Pulmonary artery endothelial cell (primary cell): ENCODE results near the gene DAGLA. TPM values are rescaled to one million over a fixed set of nuclear protein-coding genes. Genes with fewer than 3 reads are reported as not detected.

Experiments
- DNase-seq: peaks from one replicate; pipeline ENCODE4 v3.0.0-alpha.2; 2011; ENCODE audit warnings: low read depth, low spot score
- total RNA-seq: library from RNA; depleted of rRNA; stranded (reverse); fragments of >200 nt; gene quantifications from 2 replicates; pipeline ENCODE4 v1.2.3, GENCODE V29; 2014

Gene DAGLA
- total RNA-seq, 1 donor from 2014 or later, result 1.5 TPM

DNA sequence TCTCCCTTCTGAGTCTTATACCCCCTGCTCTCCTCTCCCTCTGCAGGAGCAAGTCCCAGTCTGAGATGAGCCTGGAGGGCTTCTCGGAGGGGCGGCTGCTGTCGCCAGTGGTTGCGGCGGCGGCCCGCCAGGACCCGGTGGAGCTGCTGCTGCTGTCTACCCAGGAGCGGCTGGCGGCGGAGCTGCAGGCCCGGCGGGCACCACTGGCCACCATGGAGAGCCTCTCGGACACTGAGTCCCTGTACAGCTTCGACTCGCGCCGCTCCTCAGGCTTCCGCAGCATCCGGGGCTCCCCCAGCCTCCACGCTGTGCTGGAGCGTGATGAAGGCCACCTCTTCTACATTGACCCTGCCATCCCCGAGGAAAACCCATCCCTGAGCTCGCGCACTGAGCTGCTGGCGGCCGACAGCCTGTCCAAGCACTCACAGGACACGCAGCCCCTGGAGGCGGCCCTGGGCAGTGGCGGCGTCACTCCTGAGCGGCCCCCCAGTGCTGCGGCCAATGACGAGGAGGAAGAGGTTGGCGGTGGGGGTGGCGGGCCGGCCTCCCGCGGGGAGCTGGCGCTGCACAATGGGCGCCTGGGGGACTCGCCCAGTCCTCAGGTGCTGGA lies 63.4 kb downstream of the DAGLA start:
- DNase-seq, result no peak

DNA sequence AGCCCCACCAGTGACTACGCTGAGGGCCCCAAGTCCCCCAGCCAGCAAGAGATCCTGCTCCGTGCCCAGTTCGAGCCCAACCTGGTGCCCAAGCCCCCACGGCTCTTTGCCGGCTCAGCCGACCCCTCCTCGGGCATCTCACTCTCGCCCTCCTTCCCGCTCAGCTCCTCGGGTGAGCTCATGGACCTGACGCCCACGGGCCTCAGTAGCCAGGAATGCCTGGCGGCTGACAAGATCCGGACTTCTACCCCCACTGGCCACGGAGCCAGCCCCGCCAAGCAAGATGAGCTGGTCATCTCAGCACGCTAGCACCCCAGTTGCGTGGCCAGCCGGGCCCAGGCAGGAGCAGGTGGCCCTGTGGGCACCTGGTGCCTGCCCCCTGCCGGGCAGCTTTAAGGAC lies 64.0 kb downstream of the DAGLA start:
- no peak for DNase-seq

GRCh38 chr11:61744609-61745156 lies 64.5 kb downstream of the DAGLA start:
- DNase-seq, result no peak

DNA sequence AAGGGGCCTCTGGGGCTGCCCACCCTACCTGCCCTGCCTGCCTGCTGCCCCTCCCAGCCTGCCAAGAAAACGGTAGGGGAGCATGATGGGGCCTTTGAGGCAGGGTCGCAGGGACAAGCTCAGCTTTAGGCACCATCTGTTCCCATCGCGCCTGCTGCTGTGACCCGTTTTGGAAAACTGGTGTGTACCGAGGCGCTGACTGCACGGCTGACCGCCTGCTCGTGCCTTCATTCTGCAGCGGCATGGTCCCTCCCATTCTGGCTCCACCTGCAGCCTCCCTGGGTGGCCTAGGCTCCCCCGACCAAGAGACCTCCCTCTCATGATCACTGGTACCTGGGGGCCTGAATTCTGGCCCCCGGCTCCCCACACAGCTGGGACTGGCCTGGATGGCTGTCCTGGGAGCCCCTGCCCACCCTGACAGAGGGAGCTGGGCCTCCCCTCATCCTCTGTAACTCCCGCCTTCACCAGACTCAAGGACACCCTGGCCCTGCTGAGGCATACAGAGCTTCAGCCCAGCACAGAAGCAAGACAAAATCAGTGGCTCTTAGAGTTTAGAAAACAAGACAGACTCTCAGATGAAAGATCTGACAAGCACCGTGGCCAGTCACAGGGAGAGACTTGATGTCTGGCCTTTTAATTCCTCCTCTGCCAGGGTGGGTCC lies 65.7 kb downstream of the DAGLA start:
- DNase-seq, result no peak

GRCh38 chr11:61746442-61747191 lies 66.4 kb downstream of the DAGLA start:
- DNase-seq, result no peak

DNA sequence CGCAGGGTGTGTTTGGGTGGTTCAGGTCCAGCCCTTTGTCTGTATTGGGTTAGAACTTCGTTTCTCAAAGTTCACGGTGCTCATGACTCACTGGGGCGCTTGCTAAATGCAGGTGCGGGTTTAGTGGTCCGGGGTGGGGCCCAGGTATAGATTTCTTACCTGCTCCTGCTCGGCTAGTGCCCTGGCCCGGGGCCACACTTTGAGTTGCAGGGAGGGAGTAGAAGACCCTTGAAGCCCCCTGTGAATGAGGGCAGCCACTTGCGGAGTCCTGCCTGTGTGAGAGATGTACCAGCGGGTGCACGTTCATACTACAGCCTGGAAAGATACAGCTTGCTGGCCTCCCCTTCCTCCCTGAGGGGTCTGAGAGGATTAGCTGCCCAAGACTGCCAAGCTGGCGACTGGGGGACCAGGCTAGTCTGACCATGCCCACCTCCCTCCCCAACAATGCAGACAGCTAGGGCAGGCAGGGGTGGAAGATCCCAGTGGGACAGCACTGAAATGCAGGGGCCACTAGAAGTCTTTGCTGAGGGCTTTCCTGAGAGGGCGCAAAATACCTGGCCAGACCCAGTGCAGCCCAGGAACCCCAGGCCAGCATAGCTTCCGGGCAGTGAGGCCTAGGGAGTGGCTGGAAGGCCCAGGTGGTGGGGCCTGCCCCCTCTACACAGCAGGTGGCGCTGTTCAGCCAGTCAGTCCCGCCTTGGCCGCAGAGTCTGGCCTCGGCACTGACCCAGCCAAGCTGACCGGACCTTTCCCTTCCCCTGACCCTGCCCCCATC lies 67.2 kb downstream of the DAGLA start:
- DNase-seq, result peak; percentile 22

- DNase-seq, result no peak
Observed at GRCh38 chr11:61747967-61748285, 67.7 kb downstream of the DAGLA start.

DNA sequence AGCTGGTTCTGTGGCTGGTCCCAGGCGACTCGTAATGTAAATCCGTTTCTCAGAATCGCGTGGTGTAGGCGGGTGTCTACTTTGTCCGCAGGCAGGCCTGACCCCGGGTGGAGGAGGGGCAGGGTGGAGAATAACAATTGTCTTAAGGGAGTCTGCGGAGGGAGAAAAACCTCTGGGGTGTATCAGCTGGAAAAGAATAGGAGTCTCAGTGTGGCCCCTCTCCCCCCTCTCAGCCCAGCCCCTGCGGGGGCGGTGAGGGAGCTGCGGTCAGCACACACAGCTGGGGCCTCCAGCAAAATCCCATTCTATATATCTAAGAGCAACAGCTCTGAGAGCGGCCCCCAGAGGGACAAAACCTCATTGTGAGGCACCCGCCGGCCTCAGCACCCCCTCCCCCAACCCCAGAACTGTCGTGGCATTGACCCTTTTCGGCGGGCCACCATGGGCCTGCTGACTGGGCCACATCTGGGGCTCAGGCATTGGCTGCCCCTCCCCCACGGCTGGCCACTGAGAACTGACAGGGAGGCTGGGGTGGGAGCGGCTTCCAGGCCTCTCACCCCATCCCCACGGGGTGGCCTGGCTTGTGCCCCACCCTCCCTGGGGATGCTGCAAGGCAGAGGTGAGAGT lies 69.5 kb downstream of the DAGLA start:
- no peak for DNase-seq

DNA sequence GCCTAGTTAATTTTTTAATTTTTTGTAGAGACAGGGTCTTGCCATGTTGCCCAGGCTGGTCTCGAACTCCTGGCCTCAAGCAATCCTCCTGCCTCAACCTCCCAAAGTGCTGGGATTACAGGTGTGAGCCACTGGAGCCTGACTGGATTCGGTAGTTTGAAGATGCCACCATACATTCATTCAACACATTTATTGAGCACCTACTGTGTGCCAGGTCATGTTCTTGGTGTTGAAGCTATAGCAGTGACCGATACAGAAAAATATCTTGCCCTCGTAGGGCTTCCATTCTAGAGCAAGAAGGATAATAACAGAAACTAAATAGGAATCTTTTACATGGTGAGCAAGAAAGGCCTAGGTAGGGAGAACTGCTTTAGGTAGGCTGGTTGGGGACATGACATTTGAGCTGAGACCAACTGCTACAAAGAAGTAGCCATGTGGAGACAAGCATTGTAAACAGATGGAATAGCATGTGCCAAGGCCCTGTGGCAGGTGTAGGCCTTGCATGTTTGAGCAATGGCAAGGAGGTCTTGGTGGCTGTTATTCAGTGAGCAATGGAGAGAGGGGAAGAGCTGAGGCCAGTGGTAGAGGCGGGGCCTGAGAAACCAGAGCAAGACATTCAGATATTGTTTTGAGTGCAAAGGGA lies 70.6 kb downstream of the DAGLA start:
- no peak for DNase-seq

- no peak for DNase-seq
Observed at GRCh38 chr11:61751384-61751783, 71.2 kb downstream of the DAGLA start.

DNA sequence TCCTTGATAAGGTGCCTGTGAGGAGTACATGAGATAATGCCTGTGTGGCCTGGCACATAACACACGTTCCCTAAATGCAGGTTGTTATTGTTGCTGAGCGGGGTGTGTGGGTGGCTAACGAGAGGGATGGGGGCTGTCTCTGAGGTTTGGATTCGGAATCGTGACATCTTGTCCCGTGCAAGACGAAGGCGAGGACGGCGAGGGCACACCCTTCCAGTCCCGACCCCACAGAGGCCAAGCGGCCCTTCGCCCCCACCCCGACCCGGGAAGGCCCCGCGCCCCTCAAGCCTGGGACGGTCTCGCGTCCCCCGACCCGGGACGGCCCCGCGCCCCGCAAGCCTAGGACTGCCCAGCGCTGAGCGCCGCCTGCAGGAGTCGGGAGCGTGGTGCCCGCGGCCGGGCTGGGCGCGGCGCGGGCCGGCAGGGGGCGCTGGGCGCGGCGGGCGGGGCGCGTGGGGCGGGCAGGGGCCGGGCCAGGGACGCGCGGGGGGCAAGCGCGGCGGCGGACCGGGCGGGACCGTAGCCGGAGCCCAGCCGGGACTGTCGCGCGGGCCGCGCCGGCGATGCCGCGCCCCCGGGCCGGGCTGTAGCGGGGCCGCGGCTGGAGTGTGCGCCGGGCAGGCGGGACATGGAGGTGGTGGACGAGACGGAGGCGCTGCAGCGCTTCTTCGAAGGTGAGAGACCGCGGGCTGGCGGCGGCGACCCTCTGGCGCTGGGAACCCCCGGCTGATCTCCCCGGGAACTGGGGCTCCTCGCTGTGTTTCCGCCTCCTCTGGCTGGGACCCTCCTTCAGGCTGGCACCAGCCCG lies 72.1 kb downstream of the DAGLA start, which contains the start of gene MYRF:
Gene MYRF (plus strand): TSS at position 520 of the 808 bp plus-strand sequence. CDS start 109 bp downstream, at position 629.
- no peak for DNase-seq

GRCh38 chr11:61752925-61753521 lies 72.8 kb downstream of the DAGLA start:
- DNase-seq, result no peak

- DNase-seq, result no peak
Observed at GRCh38 chr11:61753672-61754071, 73.5 kb downstream of the DAGLA start.

DNA sequence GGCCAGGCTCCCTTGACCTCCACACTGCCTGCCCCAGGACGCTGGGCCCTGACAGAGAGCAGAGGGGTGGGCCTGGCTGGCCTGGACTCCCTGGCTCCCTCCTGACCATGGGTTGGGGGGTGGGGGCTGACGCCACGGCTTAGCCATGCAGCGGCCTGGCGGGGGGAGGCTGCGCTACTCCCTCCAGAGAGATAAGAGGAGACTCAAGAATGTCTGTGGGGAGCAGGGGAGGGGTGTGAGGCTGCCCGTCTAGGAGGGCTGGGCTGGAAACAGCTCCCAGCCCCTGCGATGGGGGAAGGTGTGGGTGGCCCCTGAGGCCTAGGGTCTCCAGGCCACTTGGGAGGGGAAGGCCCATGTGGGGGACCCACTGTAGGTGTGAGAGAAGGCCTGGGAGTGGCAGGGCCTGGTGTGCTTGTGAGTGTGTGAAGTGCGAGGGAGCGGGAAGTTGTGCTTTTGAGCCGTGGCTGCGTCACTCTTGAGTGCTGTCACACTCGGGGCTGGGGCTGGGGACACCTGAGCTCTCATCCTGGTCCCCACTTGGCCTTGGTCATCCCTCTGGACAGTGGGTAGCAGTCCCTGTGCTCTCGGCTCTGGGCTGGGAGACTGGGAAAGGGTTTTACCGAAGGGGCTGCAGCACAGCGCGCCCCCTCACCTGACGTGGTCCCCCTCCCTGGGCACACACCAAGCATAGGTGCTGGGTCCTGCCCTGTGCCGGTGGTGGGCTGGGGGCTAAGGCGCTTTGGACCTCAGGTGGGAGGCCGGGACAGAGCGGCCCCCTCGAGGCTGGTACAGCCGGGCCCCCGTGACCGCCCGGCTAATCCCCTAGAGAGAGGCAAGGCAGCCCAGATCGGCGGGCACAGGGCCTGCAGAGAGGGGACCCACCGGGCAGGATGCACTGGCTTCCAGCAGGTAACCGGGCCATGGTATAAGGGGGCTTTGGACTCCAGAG lies 74.6 kb downstream of the DAGLA start:
- DNase-seq, result no peak

DNA sequence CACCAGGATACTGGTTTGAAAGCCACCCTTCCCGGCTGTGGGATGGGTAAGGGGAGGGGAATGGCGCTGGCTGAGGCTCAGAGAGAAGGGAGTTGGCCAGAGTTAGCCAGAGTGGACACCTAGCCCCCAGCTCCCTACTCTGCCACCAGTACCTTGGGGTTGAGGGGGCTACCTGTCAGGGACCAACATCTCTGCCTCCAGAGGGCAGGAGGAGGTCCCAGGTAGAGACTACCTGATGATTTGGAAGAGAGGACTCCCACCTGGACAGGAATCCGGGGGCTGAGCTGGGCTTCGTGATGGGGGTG lies 75.9 kb downstream of the DAGLA start:
- no peak for DNase-seq

DNA sequence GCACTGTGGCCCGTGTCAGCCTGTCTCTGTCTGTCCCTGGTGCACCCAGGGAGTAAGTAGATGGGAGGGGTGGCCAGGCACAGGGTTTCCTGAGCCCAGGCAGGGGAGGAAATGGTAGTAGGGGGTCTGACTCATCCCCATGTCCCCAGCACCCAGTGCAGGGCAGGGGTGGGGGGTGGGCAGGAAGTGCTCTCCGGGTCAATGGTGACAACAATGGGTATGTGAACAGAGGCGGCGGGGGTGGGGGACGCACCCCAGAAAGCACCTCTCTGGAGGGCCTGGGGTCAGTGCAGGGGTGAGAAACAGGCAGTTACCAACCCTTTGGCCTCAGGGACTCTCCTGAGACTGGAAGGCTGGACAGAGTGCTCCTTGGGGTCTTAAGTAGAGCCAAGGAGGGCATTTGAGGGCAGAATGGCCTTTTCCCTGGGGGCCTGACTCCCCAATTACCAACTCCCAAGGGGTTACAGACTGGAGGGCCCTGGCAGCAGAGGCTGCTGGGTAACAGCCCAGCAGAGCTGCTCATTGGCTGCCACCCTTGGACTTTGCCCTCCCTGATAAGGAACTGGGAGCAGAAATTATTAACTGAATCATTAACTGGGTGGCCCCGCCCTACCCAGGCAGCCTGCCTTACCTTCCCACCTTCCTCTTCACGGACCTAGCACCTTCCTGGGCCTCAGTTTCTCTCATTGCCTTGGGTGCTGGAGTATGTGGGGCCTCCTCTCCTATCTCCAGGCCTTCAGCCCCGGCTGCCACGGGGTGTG lies 76.4 kb downstream of the DAGLA start:
- no peak for DNase-seq

DNA sequence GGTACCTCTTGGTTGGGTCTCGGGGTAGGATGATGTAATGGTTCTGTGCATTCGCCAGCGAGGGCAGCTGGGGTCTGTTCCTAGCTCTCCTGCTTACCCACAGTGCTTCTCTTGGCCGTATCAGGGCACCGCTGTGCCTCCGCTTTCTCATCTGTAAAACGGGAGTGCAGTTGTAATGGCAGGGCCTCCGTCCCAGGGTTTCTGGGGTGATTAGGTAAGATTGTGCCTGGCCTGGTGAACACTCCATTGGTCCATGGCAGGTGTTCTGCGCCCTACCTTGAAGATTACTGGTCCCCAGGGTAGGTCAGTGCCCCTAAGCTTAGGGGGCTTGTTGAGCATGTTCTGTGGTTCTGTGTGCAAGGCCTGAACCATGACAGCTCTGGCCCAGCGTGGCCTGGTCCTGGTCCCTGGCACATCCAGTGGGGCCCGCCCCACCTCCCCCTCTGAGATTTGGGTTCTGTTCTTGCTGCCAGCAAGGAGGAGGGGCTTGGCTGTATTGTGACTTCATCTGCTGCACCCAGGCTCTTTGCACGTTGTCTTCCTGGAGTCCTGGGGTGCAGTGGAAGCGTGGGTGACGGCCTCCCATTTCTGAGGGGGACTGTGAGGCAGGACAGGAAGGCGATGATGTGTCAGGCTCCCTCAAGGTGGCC lies 77.1 kb downstream of the DAGLA start:
- DNase-seq, result no peak
